HEK293T (cell line): Measurements from ENCODE around the gene ARHGEF25.

Experiments used
- CTBP1 ChIP-seq: fragments of 450-650 bp; IDR thresholded peaks from 2 replicates; pipeline ENCODE4 v1.6.1; 2016; ENCODE audit warnings: borderline replicate concordance
- LEF1 ChIP-seq: fragments of 450-650 bp; IDR thresholded peaks from 2 replicates; pipeline ENCODE4 v1.6.1; 2017; ENCODE audit warnings: mild to moderate bottlenecking, borderline replicate concordance
- SP1 ChIP-seq: fragments of 450-650 bp; IDR thresholded peaks from 2 replicates; pipeline ENCODE4 v1.6.1; 2017
- TARDBP ChIP-seq: fragments of 450-650 bp; IDR thresholded peaks from 2 replicates; pipeline ENCODE4 v1.6.1; 2016

- no peak for TF ChIP-seq LEF1
- TF ChIP-seq SP1 = no peak
- no peak for TF ChIP-seq TARDBP
- no peak for TF ChIP-seq CTBP1
Observed at GRCh38 chr12:57615637-57616036, 4.4 kb downstream of the ARHGEF25 start.
